HL-60/S4 treated with retinoic acid at 250 ng/mL for 4 days and 3 days (cell line): ENCODE data around the gene ARSB.
"Not testable (repeated sequence)": the region's sequence is repeated elsewhere in the genome, so short reads cannot be mapped to it uniquely, and the experiment has no call there.

ENCODE experiments used
- in situ Hi-C: fragments of 300-500 bp; cut with MboI; formaldehyde crosslinking; loops from 2 replicates; pipeline ENCODE4 v1.7.0; 2022; ENCODE audit warnings: low sequenced_read_pairs

ARSB gene

DNA sequence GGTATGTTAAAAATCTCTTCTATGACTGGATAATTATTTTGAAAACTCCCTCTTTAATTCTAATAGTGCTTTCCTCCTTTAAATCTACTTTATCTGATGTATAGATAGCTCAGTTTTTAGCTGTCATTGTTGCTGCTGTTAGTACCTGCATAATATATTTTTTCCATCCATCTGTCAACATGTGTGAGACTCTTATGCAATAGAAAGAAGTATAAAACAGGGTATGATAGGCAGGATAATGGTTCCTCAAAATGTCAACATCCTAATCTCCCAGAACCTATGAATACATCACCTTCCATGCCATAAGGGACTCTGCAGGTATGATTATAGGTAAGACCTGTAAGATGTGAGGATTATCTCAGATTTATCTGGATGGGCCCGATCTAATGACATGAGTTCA is 199.7 kb downstream of the ARSB start:
- in situ Hi-C loops, result no loop called here

GRCh38 chr5:78783434-78784130 is 201.5 kb downstream of the ARSB start:
- in situ Hi-C loops, result no loop called here

GRCh38 chr5:78782728-78783127 is 202.4 kb downstream of the ARSB start:
- in situ Hi-C loops, result no loop called here

GRCh38 chr5:78781611-78782286 is 203.4 kb downstream of the ARSB start:
- in situ Hi-C loops, result no loop called here

DNA sequence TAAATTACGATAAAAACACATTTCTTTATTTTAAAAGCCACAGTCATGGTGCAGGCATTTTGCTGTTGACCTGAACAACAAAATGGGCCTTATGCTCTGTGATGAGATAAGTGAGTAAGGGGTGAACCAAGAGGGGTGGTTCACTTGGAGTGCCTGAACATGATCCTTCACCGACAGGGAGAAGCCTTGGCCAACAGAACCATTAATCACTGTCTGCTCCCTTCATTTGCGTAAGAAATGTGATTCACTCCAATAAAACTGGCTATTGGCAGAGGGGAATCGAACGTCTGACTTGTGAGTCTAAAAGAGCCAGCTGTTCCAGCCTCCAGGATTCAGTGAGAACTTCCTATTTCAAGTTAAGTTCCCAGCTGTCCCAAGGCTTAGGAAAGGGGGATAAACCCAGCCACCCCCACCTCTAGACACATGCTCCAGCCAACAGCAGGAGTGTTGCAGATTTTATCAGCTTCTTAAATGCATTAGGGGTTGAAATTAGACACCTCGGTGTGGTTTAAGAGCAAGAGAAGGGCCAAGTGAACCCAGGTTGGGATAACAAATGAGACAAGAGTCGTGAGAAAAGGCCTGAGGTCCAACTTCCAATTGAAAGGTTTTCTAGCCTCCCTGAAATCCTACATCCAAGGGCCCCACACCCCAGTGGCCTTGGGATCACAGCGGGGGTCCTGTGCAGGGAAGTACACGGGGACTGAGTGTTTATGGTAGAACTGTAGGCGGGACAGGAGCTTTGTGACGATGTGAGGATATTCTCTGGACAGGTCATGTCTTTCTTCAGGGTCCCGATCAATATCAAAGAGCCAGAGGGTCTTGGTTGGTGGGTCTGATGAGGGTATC is 205.1 kb downstream of the ARSB start:
- in situ Hi-C loops, result no loop called here

DNA sequence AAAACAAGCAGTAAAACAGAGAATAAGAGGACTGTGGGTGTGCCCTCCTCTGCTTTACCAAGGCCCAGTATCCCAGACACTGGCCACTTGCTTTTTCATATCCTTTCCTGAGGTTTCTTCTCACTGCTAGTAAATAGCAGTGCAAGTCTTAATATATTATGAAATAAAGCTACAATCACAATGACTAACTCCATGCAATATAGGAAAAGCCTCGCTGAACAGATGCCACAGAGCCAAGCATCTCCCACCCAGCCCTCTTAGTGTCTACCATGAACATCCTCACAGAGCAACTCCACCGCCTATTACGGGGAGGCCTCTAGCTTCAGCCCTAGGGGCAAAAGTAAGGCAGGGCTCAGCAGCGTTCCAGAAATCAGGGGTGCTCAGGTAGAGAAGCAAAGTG is 205.8 kb downstream of the ARSB start:
- in situ Hi-C loops, result no loop called here

DNA sequence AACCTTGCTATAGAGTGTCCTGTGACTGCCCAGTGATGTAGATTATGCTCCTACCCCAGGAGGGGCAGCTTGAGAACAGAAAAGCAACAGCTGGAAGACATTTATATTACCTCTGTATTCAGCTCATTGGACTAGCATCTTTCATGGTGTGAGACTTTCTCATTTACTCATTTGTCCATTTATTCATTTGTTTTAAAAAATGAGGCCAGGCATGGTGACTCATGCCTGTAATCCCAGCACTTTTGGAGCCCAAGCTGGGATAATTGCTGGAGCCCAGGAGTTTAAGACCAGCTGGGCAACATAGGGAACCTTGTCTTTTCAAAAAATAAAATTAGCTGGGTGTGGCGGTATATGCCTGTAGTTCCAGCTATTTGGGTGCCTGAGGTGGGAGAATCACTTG is 206.6 kb downstream of the ARSB start:
- in situ Hi-C loops, result no loop called here

- in situ Hi-C loops, result no loop called here
These were observed 207.2 kb downstream of the ARSB start for GRCh38 chr5:78777901-78778300.

GRCh38 chr5:78776637-78777036 is 208.5 kb downstream of the ARSB start:
- in situ Hi-C loops, result no loop called here

DNA sequence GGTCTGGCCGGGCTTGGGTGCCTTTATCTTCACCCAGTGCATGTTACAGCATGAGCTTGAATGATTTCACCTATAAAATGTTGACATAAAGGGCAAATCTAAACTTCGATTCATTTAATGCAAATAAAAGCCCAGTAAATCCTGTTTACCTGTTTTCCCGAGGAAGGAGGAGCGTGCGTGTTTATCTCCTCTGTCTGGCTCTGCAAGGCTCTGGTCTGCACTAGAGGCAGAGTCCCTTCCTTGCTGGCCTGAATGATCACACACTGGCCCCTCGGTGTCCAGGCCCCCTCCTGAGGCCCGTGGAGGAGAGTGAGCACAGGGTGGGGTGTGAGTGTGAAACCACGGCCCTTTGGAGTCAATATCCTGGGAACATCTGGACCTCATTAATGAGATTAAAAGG is 211.5 kb downstream of the ARSB start:
- in situ Hi-C loops, result no loop called here

- in situ Hi-C loops, result no loop called here
These were observed 213.6 kb downstream of the ARSB start for GRCh38 chr5:78771260-78772205.

- in situ Hi-C loops, result no loop called here
These were observed 216.2 kb downstream of the ARSB start for GRCh38 chr5:78768781-78769380.

GRCh38 chr5:78766412-78766762 is 218.7 kb downstream of the ARSB start:
- in situ Hi-C loops, result no loop called here

DNA sequence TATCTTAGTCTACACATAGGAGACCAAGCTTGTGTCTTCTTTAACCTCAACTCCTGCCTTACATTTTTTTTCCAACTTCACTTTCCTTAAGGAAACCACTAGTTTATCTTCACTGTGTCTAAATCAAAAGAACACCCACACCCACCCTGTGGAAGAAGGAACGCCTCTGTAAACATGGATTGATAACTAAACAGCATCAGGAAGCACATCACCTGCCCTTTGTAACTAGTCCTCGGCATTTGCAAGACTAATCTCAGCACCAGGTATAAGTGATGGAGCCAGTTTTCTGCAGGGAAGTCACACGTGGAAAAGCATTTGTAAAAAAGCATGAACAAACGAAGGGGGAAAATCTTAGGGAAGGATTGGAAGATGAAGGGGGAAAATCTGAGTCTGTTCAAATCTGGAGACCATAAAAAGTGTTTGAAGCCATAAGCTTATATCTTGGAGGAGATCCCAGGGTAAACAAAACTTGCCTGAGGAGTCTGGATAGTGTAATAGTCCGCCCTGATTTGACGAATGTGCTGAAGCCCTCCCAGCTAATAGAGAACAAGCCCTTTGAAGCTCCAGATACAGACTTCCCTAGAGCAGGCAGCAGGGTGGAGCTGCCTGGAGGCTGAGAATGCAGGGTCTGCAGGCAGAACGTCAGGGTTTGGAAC is 219.2 kb downstream of the ARSB start:
- in situ Hi-C loops, result no loop called here

GRCh38 chr5:78765116-78765515 is 220.0 kb downstream of the ARSB start:
- in situ Hi-C loops, result no loop called here

GRCh38 chr5:78763659-78764189 is 221.4 kb downstream of the ARSB start:
- in situ Hi-C loops, result no loop called here

- in situ Hi-C loops, result not testable (repeated sequence)
These were observed 222.4 kb downstream of the ARSB start for GRCh38 chr5:78762743-78763142.

DNA sequence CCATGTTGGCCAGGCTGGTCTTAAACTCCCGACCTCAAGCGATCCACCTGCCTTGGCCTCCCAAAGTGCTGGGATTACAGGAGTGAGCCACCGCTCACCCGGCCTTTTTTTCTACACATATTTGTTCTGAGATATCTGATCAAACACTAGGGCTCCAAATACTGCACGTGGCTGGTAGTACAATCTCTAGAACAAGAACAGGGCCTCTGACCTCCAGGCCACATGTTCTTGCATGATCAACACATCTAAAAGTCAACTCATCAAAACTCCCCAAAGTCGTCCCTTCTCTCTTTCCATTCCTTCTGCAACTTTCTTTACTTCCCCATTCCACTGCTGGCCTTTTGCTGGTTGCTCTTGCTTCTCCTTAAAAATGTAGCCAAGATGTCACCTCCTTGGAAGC is 223.3 kb downstream of the ARSB start:
- in situ Hi-C loops, result no loop called here

DNA sequence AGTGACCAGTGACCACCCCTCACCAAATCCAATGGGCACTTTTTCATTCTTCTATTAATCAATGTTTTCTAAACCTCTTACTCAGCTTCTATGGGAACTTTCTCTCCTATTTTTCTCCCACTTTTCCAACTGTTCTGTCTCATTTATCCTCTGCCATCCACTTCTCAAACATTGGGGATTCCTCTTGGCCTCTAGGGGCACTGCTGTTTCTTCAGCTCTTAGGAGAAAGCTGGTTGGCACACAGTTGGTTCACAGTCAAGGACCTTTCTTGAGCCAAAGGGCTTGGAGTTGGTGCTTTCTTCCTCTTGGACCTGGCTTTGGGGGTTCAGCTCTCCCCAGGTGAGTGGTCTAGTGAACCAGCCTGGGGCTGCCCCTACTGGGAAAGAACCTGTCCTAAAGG is 224.3 kb downstream of the ARSB start:
- in situ Hi-C loops, result no loop called here

DNA sequence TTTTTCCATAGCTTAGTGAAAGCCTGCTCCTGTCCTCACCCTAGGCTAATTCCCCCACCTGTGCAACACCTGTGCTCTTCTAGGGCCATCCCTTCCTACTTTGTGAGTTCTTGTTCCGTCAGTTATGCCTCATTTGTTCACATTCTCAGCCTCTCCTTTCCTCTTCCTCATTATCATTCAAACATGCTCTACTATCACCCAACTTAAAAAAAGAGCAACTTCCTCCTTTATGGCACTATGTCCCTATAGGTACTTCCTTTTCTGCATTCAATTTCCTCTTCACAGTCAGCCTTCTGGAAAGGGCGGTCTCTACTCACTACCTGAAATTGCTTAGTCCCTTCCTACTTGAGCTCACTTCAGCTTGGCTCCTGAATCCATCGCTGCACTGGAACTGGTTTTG is 224.7 kb downstream of the ARSB start:
- in situ Hi-C loops, result no loop called here
